Measurements from ENCODE around the gene RNF213.
A peak's percentile ranks its signal among the peaks of the same experiment; 100 is the strongest.

The RNF213 gene

DNA sequence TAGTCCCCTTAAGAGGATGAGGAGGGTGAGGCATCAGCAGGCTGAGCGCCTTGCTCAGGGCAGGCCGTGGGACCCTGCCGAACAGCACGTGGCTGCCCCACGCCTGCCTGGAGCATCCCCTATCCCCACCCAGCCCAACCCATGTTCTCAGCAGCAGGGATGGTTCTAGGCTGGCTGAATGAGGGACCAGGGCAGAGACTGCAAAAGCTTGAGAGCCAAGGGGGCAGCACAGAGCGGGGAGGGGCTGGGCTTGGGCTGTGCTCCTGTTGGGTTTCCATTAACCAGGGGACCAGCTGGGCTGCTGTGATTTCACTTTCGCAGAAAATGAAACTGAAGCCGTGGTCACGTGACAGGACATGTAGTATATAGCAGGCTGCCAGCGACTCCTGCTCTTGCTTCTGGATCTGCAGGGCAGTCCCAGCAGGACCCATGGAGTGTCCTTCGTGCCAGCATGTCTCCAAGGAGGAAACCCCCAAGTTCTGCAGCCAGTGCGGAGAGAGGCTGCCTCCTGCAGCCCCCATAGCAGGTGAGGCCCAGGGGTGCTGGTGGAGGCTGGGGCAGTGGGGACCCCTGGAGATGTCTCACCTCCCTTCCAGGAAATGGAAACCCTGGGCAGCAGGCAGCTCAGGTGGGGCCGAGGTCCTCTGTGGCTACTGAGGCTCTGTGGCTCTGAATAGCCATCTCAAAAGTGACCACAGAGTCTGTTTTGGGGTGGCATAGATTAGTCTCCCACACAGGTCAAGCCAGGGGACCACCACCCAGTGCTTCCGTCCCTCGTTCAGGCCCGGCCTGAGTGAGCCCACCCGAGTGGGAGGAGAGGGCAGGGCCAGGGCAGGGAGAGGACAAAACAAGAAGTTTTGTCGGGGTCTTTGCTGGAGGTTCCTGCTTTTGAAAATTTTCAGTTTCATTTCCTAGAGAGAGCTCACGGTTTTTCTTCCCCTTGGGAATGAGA, 2.9 kb downstream of the RNF213 start:
- peak; percentile 42 for DNase-seq (ENCODE audit: low read depth, low spot score)
- TF ChIP-seq, protein P1, sequence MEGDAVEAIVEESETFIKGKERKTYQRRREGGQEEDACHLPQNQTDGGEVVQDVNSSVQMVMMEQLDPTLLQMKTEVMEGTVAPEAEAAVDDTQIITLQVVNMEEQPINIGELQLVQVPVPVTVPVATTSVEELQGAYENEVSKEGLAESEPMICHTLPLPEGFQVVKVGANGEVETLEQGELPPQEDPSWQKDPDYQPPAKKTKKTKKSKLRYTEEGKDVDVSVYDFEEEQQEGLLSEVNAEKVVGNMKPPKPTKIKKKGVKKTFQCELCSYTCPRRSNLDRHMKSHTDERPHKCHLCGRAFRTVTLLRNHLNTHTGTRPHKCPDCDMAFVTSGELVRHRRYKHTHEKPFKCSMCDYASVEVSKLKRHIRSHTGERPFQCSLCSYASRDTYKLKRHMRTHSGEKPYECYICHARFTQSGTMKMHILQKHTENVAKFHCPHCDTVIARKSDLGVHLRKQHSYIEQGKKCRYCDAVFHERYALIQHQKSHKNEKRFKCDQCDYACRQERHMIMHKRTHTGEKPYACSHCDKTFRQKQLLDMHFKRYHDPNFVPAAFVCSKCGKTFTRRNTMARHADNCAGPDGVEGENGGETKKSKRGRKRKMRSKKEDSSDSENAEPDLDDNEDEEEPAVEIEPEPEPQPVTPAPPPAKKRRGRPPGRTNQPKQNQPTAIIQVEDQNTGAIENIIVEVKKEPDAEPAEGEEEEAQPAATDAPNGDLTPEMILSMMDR (IDR thresholded peaks at IDR 0.05; ENCODE audit: insufficient read depth, low read length, missing control alignments) = no peak
- POLR2A ChIA-PET = interaction anchor here (0.6 to 1.3 kb wide), 2 partner anchors 10 to 163 kb away, joined by 4 to 5 read pairs; no protein-coding TSS in a partner anchor
- H3K4me3 ChIP-seq (ENCODE audit: low read depth, low read length) = peak overlapping the region; percentile 39
- CTCF ChIA-PET = interaction anchor here (1.0 kb wide), 1 partner anchor 16 kb away, joined by 3 read pairs; no protein-coding TSS in a partner anchor

DNA sequence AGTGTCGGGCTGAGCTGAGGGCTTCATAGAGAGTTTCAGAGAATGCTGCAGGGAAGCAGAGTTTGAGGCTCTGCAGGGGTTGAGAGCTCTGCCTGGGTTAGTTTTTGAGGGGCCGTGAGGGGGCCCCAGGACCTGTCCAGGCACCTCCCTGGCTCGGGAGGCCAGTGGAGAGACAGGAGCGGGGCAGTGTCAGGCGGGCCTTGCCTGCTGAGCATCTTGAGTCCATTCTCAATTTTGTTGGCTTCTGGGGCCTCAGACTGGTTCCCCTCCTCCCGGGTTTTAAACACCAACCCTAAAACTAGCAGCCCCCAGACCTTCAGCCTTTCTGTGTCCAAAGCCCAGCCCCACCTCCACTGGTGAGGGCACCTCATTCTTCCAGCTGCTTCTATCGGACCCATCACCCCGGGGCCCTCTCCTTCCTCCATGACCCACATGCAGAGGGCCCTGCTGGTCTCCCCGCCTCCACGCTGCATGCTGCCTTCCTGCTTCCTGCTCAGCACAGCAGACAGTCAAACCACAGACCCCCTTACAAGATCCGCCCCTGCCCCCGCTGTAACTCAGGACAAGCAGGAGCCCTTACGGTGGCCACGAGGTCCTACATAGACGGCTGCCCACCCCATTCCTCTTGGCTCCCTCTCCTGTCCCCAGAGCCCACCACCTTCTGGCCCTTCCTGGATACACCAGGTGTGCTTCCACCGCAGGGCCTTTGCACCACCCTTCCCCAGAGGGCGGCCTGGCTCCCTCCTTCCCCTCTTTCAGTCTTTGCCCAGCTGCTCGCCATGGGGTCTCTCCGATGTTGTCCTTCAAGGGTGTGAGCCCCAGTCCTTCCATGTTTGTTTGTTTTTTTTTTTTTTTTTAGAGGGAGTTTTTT, 3.8 kb downstream of the RNF213 start:
- POLR2A ChIA-PET = interaction anchor here (0.6 to 1.3 kb wide), 2 partner anchors 9 to 164 kb away, joined by 4 to 5 read pairs; no protein-coding TSS in a partner anchor

DNA sequence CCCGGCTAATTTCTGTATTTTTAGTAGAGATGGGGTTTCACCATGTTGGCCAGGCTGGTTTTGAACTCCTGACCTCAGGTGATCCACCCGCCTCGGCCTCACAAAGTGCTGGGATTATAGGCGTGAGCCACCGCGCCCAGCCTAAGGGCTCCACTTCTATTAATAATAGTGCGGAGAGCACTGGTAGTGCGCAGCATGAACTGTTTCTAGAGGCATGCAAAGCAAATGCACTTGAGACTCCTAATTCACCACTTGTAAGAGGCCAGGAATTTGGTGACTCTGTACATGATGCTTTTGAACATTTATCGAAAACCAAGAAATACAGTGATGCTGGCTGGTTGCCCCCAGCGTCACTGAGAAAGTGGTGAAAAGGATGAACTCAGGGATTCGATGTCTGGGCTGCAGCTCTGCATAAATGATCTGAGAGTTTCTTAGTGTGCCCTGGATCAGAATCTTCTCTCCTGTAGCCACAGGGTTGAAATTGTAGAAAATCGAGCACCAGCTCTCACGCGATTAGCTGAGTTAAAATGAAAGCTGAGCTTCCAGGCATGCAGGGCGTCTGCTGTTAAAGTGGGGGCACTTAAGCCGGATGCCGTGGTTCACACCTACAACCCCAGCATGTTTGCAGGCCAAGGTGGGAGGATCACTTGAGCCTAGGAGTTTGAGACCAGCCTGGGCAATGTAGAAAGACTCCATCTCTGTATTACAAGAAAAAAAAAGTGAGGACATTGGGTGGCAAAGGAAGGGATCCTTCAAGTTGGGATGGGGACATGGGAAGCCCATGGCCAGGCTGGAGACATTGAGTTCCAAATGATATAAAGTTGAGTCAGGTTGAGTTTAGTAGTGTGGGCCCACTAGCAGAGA, 4.8 kb downstream of the RNF213 start:
- H3K4me3 ChIP-seq (ENCODE audit: low read depth, low read length) = no peak overlapping the region
- TF ChIP-seq, protein P1 (IDR thresholded peaks at IDR 0.05; ENCODE audit: insufficient read depth, low read length, missing control alignments) = no peak
- CTCF ChIA-PET = no interaction called here
- POLR2A ChIA-PET = no interaction called here
- no peak for DNase-seq (ENCODE audit: low read depth, low spot score)

More for the DNA sequence above, 3.8 kb downstream of the RNF213 start:
- CTCF ChIA-PET = interaction anchor here (1.0 kb wide), 1 partner anchor 16 kb away, joined by 3 read pairs; no protein-coding TSS in a partner anchor
- TF ChIP-seq, protein P1 (IDR thresholded peaks at IDR 0.05; ENCODE audit: insufficient read depth, low read length, missing control alignments) = no peak
- no peak overlapping the region for H3K4me3 ChIP-seq (ENCODE audit: low read depth, low read length)
- DNase-seq (ENCODE audit: low read depth, low spot score) = no peak

DNA sequence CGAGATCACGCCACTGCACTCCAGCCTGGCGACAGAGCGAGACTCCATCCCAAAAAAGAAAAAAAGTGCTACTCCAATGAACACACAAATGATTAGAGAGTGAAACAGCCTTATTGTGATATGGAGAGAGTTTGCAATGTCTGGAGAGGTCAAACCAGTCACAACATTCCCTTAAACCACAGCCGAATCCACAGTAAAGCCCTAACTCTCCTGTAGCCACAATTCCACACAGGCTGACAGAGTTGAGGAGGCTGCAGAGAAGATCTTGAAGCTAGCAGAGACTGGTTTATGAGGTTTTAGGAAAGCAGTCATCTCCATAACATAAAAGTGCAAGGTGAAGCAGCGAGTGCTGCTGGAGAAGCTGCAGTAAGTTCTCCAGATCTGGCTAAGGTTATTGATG, 6.7 kb downstream of the RNF213 start:
- no peak for DNase-seq (ENCODE audit: low read depth, low spot score)
- ChIA-PET CTCF (interaction anchor here (1.0 kb wide), 1 partner anchor 71 kb away, joined by 3 read pairs; no protein-coding TSS in a partner anchor), POLR2A (no interaction called here)
- TF ChIP-seq, protein P1 (IDR thresholded peaks at IDR 0.05; ENCODE audit: insufficient read depth, low read length, missing control alignments) = no peak
- no peak overlapping the region for H3K4me3 ChIP-seq (ENCODE audit: low read depth, low read length)

DNA sequence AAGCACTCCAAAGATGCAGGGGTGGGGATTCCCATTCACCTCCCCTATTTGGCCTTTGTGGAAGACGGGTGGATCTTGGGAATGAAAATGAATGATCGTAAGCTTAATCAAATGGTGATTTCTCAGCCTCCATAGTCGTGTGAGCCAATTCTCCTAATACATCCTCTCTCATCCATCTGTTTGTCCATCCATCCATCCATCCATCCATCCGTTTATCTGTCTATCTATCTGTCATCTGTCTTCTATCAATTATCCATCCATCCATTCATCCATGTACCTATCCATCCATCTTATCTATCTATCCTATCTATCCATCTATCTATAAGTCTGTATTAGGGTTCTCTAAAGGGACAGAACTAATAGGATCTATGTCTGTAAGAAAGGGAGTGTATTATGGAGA, 7.8 kb downstream of the RNF213 start:
- no peak for DNase-seq (ENCODE audit: low read depth, low spot score)
- TF ChIP-seq, protein P1 (IDR thresholded peaks at IDR 0.05; ENCODE audit: insufficient read depth, low read length, missing control alignments) = no peak
- POLR2A ChIA-PET = no interaction called here
- H3K4me3 ChIP-seq (ENCODE audit: low read depth, low read length) = no peak overlapping the region
- CTCF ChIA-PET = no interaction called here

Data from AG04449 (cell line).